Measurements from ENCODE around the gene NOLC1.

DNA sequence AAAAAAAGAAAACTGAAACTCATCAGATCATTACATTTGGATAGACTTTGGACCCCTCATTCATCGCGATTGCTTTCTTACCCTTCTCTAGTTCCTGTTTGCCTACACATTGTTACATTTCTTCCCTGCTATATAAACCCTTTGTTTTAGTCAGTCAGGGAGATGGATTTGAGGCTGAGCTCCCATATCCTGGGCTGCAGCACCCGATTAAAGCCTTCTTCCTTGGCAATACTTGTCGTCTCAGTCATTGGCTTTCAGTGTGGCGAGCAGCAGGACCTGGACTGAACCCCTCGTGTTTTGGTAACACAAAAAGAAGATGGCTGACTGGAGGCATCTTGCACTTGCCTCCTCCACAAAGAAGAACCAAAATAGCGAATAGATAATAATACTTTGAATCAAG is 39.8 kb downstream of the NOLC1 start:
- TF ChIP-seq TAF1 (IDR thresholded peaks at IDR 0.05; ENCODE audit: low read depth) = no peak
- TF ChIP-seq, protein P1, sequence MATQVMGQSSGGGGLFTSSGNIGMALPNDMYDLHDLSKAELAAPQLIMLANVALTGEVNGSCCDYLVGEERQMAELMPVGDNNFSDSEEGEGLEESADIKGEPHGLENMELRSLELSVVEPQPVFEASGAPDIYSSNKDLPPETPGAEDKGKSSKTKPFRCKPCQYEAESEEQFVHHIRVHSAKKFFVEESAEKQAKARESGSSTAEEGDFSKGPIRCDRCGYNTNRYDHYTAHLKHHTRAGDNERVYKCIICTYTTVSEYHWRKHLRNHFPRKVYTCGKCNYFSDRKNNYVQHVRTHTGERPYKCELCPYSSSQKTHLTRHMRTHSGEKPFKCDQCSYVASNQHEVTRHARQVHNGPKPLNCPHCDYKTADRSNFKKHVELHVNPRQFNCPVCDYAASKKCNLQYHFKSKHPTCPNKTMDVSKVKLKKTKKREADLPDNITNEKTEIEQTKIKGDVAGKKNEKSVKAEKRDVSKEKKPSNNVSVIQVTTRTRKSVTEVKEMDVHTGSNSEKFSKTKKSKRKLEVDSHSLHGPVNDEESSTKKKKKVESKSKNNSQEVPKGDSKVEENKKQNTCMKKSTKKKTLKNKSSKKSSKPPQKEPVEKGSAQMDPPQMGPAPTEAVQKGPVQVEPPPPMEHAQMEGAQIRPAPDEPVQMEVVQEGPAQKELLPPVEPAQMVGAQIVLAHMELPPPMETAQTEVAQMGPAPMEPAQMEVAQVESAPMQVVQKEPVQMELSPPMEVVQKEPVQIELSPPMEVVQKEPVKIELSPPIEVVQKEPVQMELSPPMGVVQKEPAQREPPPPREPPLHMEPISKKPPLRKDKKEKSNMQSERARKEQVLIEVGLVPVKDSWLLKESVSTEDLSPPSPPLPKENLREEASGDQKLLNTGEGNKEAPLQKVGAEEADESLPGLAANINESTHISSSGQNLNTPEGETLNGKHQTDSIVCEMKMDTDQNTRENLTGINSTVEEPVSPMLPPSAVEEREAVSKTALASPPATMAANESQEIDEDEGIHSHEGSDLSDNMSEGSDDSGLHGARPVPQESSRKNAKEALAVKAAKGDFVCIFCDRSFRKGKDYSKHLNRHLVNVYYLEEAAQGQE (IDR thresholded peaks at IDR 0.05; ENCODE audit: low read depth) = no peak
- TF ChIP-seq ZBTB7A (IDR thresholded peaks at IDR 0.05; ENCODE audit: low read depth) = no peak
- TF ChIP-seq CEBPB (IDR thresholded peaks at IDR 0.05) = no peak
- TF ChIP-seq YY1 (IDR thresholded peaks at IDR 0.05; ENCODE audit: low read depth) = no peak
- no peak for TF ChIP-seq FOXM1 (IDR thresholded peaks at IDR 0.05; ENCODE audit: borderline replicate concordance, low read depth)
- TF ChIP-seq CREB1 (IDR thresholded peaks at IDR 0.05; ENCODE audit: low read depth) = no peak
- no peak for TF ChIP-seq TEAD4 (IDR thresholded peaks at IDR 0.05)
- TF ChIP-seq EP300 (IDR thresholded peaks at IDR 0.05; ENCODE audit: borderline replicate concordance) = no peak
- no peak for TF ChIP-seq RAD21 (IDR thresholded peaks at IDR 0.05; ENCODE audit: low read depth)

All from Ishikawa (cell line).